Measurements from ENCODE around the gene SDR9C7. TPM values are rescaled to one million over a fixed set of nuclear protein-coding genes. Genes with fewer than 3 reads are reported as not detected.

Gene SDR9C7
- polyA plus RNA-seq, 2 of the 4 experiments (the other 2 are of a cell fraction): not detected

DNA sequence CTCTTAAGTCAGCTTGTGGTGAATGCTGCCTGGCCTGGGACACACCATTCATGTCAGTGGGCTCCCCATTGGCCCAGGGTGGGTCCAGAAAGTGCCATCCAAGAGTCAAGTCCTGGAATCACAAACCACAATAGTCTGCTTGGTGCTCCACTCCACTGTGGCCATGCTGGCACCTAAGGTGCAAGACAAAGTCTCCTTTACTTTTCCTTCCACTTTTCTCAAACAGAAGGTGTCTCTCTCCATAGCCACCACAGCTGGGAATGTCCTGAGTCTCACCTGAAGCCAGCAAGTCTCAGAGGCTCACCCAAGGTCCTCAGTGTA lies 14.2 kb upstream of the SDR9C7 start (continued):
- TF ChIP-seq PHF8 (IDR thresholded peaks at IDR 0.05; ENCODE audit: borderline replicate concordance, low read depth): no peak
- TF ChIP-seq ESRRA (IDR thresholded peaks at IDR 0.05; ENCODE audit: borderline replicate concordance, low read length): no peak
- no peak for TF ChIP-seq FOXS1 (CRISPR knock-in tag; IDR thresholded peaks at IDR 0.05)
- no peak for TF ChIP-seq ZC3H11A (IDR thresholded peaks at IDR 0.05)
- TF ChIP-seq CHD2 (IDR thresholded peaks at IDR 0.05; ENCODE audit: low read length, partially characterized antibody): no peak
- TF ChIP-seq SREBF2 (IDR thresholded peaks at IDR 0.05): no peak
- no peak for TF ChIP-seq JUN (IDR thresholded peaks at IDR 0.05)

DNA sequence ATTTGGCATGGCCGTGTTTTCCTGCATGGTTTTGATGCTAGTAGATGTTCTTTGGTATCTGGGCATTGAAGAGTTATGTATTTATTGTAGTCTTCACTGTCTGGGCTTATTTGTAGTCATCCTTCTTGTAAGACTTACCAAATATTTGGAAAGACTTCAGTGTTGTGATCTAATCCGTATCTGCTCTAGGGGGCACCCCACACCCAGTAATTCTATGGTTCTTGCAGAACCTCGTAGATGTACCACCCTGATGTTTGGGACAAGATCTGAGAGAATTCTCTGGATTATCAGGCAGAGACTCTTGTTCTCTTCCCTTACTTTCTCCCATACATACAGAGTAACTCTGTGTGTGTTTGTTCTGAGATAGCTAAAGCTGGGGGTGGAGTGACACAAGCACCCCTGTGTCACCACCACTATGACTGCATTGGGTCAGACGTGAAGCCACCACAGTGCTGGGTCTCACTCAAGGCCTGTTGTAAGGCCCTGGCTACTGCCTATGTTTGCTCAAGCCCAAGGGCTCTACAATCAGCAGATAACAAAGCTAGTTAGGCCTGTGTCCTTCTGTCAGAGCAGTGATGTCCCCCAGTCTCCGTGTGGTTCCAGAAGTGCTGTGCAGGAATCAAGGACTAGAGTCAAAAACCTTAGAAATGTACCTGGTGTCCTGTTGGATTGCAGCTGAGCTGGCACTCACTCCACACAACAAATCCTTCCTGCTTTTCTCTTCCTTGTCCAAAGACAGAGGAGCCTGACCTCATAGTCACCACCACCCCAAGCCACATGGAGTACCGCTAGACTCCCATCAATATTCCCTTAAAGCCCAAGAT lies 13.6 kb upstream of the SDR9C7 start:
- Histone ChIP-seq H3K4me2 (no peak overlapping the region), H3K9me3 (peaks cover 6% of the 10 kb centered on the region; the same call in 2 of the 3 replicates), H3K27ac (no peak overlapping the region), H3K4me1 (no peaks in the 10 kb centered on the region), H3K4me3 (no peak overlapping the region)
- no peak for FAIRE-seq
- TF ChIP-seq HDAC2 (IDR thresholded peaks at IDR 0.05): no peak
- TF ChIP-seq KDM1A (IDR thresholded peaks at IDR 0.05; ENCODE audit: low read depth): no peak
- TF ChIP-seq SREBF2 (IDR thresholded peaks at IDR 0.05): no peak
- no peak for TF ChIP-seq NPAS2 (CRISPR knock-in tag; IDR thresholded peaks at IDR 0.05; ENCODE audit: borderline replicate concordance)
- TF ChIP-seq, protein P1, sequence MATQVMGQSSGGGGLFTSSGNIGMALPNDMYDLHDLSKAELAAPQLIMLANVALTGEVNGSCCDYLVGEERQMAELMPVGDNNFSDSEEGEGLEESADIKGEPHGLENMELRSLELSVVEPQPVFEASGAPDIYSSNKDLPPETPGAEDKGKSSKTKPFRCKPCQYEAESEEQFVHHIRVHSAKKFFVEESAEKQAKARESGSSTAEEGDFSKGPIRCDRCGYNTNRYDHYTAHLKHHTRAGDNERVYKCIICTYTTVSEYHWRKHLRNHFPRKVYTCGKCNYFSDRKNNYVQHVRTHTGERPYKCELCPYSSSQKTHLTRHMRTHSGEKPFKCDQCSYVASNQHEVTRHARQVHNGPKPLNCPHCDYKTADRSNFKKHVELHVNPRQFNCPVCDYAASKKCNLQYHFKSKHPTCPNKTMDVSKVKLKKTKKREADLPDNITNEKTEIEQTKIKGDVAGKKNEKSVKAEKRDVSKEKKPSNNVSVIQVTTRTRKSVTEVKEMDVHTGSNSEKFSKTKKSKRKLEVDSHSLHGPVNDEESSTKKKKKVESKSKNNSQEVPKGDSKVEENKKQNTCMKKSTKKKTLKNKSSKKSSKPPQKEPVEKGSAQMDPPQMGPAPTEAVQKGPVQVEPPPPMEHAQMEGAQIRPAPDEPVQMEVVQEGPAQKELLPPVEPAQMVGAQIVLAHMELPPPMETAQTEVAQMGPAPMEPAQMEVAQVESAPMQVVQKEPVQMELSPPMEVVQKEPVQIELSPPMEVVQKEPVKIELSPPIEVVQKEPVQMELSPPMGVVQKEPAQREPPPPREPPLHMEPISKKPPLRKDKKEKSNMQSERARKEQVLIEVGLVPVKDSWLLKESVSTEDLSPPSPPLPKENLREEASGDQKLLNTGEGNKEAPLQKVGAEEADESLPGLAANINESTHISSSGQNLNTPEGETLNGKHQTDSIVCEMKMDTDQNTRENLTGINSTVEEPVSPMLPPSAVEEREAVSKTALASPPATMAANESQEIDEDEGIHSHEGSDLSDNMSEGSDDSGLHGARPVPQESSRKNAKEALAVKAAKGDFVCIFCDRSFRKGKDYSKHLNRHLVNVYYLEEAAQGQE (IDR thresholded peaks at IDR 0.05): no peak
- no peak for TF ChIP-seq CHD2 (IDR thresholded peaks at IDR 0.05; ENCODE audit: low read length, partially characterized antibody)
- no peak for TF ChIP-seq EHF (CRISPR knock-in tag; IDR thresholded peaks at IDR 0.05)
- TF ChIP-seq CHD4 (IDR thresholded peaks at IDR 0.05; ENCODE audit: borderline replicate concordance): no peak
- no peak for TF ChIP-seq TP53 (CRISPR knock-in tag; IDR thresholded peaks at IDR 0.05)
- no peak for TF ChIP-seq RARB (CRISPR knock-in tag; IDR thresholded peaks at IDR 0.05)
- TF ChIP-seq RAD21 (conservative IDR thresholded peaks at IDR 0.05 in 1 of 2, IDR thresholded peaks at IDR 0.05 in 1 of 2): peak; percentile 55 to 77
- TF ChIP-seq FOSL2 (IDR thresholded peaks at IDR 0.05): no peak
- TF ChIP-seq FOSL2 (CRISPR knock-in tag; IDR thresholded peaks at IDR 0.05): no peak
- TF ChIP-seq, protein P2, sequence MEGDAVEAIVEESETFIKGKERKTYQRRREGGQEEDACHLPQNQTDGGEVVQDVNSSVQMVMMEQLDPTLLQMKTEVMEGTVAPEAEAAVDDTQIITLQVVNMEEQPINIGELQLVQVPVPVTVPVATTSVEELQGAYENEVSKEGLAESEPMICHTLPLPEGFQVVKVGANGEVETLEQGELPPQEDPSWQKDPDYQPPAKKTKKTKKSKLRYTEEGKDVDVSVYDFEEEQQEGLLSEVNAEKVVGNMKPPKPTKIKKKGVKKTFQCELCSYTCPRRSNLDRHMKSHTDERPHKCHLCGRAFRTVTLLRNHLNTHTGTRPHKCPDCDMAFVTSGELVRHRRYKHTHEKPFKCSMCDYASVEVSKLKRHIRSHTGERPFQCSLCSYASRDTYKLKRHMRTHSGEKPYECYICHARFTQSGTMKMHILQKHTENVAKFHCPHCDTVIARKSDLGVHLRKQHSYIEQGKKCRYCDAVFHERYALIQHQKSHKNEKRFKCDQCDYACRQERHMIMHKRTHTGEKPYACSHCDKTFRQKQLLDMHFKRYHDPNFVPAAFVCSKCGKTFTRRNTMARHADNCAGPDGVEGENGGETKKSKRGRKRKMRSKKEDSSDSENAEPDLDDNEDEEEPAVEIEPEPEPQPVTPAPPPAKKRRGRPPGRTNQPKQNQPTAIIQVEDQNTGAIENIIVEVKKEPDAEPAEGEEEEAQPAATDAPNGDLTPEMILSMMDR (IDR thresholded peaks at IDR 0.05): peak; percentile 43; the same call in 2 of the 3 replicates
- no peak for TF ChIP-seq KDM5A (IDR thresholded peaks at IDR 0.05)
- TF ChIP-seq, protein P3, sequence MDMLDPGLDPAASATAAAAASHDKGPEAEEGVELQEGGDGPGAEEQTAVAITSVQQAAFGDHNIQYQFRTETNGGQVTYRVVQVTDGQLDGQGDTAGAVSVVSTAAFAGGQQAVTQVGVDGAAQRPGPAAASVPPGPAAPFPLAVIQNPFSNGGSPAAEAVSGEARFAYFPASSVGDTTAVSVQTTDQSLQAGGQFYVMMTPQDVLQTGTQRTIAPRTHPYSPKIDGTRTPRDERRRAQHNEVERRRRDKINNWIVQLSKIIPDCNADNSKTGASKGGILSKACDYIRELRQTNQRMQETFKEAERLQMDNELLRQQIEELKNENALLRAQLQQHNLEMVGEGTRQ (IDR thresholded peaks at IDR 0.05): no peak
- no peak for TF ChIP-seq EP300 (IDR thresholded peaks at IDR 0.05)
- TF ChIP-seq JUN (IDR thresholded peaks at IDR 0.05): no peak
- TF ChIP-seq, protein P4, sequence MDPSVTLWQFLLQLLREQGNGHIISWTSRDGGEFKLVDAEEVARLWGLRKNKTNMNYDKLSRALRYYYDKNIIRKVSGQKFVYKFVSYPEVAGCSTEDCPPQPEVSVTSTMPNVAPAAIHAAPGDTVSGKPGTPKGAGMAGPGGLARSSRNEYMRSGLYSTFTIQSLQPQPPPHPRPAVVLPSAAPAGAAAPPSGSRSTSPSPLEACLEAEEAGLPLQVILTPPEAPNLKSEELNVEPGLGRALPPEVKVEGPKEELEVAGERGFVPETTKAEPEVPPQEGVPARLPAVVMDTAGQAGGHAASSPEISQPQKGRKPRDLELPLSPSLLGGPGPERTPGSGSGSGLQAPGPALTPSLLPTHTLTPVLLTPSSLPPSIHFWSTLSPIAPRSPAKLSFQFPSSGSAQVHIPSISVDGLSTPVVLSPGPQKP (IDR thresholded peaks at IDR 0.05; ENCODE audit: low read depth, low read length): no peak
- peak; percentile 44 for TF ChIP-seq SMC3 (IDR thresholded peaks at IDR 0.05)
- ATAC-seq: peak; percentile 72 to 73; a peak in 4 of 6 replicates
- 62% methylated on average over 6 of the region's 6 CpGs for WGBS (ENCODE audit: missing lambda C conversion rate)
- ChIA-PET POLR2A (no interaction called here), CTCF (interaction anchor here (0.7 to 3.1 kb wide), 8 partner anchors 11 to 101 kb away, joined by 3 to 19 read pairs (median 3); a partner anchor contains a TSS)
- DNase-seq (ENCODE audit: low read depth in 1 of 2, low spot score in 1 of 2): peak; percentile 34 to 54

Data from A549 (cell line).